ENCODE results near the gene EDIL3.

DNA sequence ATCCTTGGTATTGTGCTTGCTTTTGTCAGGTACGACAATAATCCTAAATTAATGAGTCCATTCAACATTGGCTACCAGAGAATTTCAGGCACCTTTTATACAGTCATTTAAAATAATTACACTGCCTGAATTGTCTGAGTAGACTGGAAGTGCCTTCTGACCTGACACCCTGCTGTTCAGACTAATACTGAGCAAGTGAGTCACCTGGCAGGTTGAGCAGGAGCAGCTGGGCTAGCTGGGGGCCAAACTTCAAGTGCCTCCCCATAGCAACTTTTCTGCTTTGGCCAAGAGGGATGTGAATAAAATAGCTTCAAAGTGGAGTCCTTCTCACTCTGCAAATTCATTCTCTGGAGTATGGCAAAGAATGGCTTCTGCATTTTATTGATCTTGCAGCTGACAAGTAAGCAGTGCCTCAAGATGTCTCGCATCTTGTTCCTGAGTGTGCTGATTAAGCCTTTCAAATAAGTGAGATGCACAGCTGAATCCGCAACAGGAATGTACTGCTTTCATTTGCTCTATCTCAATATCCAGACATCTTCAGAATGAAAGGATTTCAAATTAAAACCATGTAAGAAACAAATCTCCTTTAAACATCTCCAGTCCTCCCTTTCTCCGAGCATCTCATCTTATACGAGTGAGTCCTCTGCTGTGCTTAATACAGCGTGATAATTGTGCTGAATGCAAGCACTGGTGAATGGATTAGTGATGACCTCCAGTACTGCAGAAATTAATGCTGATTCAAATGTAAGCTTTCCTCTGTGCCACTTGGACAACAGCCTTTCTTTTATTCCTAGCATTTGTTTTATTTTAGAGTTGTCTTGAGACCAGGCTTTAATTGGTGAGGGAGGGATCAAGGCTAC, 271.2 kb downstream of the EDIL3 start:
- TF ChIP-seq RREB1 (CRISPR knock-in tag; IDR thresholded peaks at IDR 0.05) (no peak), CTCF (IDR thresholded peaks at IDR 0.05 in 2 of 3, conservative IDR thresholded peaks at IDR 0.05 in 1 of 3; ENCODE audit: insufficient read depth in 2 of 3, low read depth in 1 of 3, low read length in 3 of 3) (no peak), ZNF589 (CRISPR knock-in tag; IDR thresholded peaks at IDR 0.05; ENCODE audit: low read depth) (no peak), YY1 (IDR thresholded peaks at IDR 0.05; ENCODE audit: borderline replicate concordance in 1 of 3, control insufficient read depth in 1 of 3, extremely low read depth in 1 of 3, insufficient read depth in 3 of 3, insufficient read length in 1 of 3, insufficient replicate concordance in 2 of 3, low read depth in 1 of 3, low read length in 2 of 3) (no peak), SRF (CRISPR knock-in tag; IDR thresholded peaks at IDR 0.05) (no peak), GATAD2A (IDR thresholded peaks at IDR 0.05) (no peak), BRCA1 (IDR thresholded peaks at IDR 0.05) (no peak), BRCA1 (CRISPR knock-in tag; IDR thresholded peaks at IDR 0.05) (no peak)

All from K562 (cell line).